Measurements from ENCODE around the gene PAX8.

The PAX8 gene

GRCh38 chr2:113236367-113237159 lies 42.2 kb downstream of the PAX8 start:
- DNase-seq (ENCODE audit: low spot score): no peak

GRCh38 chr2:113235347-113236226 lies 43.1 kb downstream of the PAX8 start:
- peak; percentile 85 for DNase-seq (ENCODE audit: low spot score)

GRCh38 chr2:113234721-113235346 lies 43.9 kb downstream of the PAX8 start:
- DNase-seq (ENCODE audit: low spot score): no peak

- no peak for DNase-seq (ENCODE audit: low spot score)
Observed at GRCh38 chr2:113233593-113234550, 44.8 kb downstream of the PAX8 start.

DNA sequence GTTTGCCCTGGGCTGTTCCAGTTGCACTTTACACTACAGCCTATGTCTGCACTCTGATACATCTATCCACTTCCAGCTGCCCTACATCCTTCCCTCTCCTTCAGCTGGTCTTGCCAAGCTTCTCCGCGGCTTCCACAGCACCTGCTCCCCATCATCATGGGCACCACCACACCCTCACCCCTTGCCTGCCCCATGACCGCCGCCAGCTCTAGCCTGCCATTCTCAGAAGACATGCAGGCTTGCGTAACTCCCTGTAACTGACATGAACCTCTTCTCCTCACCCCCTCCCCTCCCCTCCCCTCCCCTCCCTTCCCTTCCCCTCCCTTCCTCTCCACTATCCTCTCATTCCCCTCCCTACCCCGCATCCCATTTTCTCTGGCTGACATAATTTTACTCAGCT lies 46.0 kb downstream of the PAX8 start:
- DNase-seq (ENCODE audit: low spot score): no peak

- no peak for DNase-seq (ENCODE audit: low spot score)
Observed at GRCh38 chr2:113232123-113232522, 46.6 kb downstream of the PAX8 start.

GRCh38 chr2:113231064-113231463 lies 47.7 kb downstream of the PAX8 start:
- DNase-seq (ENCODE audit: low spot score): no peak

- no peak for DNase-seq (ENCODE audit: low spot score)
Observed at GRCh38 chr2:113230531-113230930, 48.2 kb downstream of the PAX8 start.

- no peak for DNase-seq (ENCODE audit: low spot score)
Observed at GRCh38 chr2:113229795-113230194, 48.9 kb downstream of the PAX8 start.

DNA sequence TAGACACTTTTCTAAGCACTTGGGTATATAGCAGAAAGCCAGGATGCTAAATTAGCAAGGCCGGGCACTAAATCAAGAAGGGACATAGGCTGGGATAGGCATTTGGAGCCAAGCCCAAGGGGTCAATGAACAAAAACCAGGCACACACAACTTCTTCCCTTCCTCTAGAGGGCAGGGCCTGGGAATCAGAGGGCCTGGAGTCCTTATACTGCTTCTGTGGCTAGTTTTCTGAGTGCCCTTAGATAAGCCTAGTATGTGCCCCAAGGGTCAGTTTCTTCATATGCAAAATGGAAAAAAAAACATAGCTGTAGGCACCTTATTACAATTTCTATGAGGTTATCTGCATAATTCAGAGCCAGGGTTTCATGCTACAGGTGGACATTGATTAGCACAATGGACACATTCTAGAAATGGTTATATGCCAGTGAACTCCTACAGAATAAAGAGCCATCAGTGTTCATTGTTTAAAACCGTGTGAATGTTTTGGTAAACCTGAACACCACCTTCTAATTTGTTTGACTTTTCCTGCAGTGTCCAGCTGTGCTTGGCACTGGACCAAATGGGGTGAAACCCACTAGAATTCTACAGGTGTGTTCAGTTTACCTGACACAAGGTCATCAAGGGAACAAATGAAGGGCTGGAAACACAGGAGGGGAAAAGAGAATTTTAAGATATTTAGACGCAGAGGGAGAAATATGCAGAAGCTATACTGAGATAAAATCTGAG lies 49.6 kb downstream of the PAX8 start:
- DNase-seq (ENCODE audit: low spot score): no peak

GRCh38 chr2:113228351-113228750 lies 50.4 kb downstream of the PAX8 start:
- no peak for DNase-seq (ENCODE audit: low spot score)

DNA sequence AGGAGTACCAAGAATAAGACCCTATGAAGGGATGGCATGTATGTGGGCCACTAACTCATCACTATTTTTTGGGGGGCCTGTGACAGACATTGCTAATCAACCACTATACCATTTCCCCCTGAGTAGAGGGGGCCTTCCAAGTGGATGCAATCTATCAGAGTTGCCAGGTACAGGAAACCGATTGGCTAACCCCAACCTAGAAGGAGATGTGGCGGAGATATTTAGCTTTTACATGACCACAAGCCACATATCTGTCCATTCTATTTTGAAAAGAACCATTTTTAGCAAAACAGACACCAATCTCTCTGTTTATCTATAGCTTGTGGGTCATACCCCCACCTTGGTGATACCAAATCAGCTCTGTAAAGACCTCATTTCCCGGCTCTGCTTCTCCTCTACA lies 51.0 kb downstream of the PAX8 start:
- DNase-seq (ENCODE audit: low spot score): no peak

DNA sequence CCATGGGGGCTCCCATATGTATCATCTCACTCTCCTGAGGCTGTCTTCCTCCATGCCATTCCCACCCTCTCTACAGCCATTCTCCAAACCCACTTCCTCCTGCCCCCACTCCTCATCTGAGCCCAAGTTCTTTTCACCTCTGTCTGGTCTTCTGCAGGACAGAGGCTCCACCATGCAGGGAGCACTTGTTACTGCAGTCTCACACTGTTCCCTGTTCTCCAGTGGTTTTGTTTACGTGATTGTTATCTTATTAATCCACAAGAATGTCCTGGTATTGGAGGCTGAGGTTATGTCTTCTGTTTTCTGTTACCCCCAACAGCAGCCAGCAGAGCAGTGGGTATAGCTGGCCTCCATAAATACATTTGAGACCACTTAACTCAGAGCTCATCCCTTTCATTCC lies 51.4 kb downstream of the PAX8 start:
- no peak for DNase-seq (ENCODE audit: low spot score)

DNA sequence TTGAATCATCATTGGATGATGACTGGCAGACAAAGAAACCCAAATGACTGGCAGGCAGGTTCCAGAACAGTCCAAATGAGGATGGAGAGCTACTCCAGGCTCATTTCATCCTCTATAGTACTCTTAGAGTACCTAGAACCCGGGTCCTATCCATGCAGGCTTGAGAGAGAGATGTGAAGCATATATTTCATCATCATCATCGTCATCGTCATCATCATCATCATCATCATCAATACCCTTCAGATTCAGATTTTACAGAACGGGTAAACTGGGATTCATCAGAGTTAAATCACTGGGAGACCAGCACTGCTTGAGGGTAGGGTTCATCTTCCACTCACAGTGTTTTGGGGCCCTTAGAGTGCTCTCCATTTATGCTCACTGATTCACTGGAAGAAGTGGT lies 52.3 kb downstream of the PAX8 start:
- no peak for DNase-seq (ENCODE audit: low spot score)

- no peak for DNase-seq (ENCODE audit: low spot score)
Observed at GRCh38 chr2:113225263-113226259, 53.2 kb downstream of the PAX8 start.

DNA sequence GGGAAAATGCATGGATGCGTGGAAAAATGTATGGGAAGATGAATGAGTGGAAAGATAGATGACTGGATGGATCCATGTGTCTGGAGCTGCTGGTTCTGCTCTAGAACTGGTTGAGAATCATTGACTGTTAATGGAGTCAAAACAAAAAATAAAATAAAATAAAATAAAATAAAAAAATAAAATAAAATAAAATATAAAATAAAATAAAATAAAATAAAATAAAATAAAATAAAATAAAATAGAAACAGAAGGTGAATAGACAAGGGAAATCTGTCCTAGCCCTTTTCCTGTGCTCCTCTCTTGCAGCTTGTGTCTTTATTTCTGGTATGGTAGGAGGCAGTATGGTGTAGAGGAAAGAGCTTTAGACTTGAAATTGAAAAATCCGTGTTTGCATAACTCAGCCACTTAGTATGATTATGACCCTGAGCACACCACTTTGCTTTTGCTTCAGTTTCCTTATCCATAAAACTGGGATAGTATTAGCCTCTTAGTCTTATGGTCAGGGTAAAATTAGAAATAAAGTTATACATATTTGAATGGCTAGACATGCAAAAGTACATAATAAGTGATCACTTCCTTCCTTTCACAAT lies 54.0 kb downstream of the PAX8 start:
- DNase-seq (ENCODE audit: low spot score): no peak

- no peak for DNase-seq (ENCODE audit: low spot score)
Observed at GRCh38 chr2:113223813-113224212, 54.9 kb downstream of the PAX8 start.

- no peak for DNase-seq (ENCODE audit: low spot score)
Observed at GRCh38 chr2:113221846-113222245, 56.9 kb downstream of the PAX8 start.

- DNase-seq (ENCODE audit: low spot score): no peak
Observed at GRCh38 chr2:113220970-113221708, 57.6 kb downstream of the PAX8 start.
